Measurements from ENCODE around the gene COX15.
"Not testable (repeated sequence)": the region's sequence is repeated elsewhere in the genome, so short reads cannot be mapped to it uniquely, and the experiment has no call there.

The COX15 gene

DNA sequence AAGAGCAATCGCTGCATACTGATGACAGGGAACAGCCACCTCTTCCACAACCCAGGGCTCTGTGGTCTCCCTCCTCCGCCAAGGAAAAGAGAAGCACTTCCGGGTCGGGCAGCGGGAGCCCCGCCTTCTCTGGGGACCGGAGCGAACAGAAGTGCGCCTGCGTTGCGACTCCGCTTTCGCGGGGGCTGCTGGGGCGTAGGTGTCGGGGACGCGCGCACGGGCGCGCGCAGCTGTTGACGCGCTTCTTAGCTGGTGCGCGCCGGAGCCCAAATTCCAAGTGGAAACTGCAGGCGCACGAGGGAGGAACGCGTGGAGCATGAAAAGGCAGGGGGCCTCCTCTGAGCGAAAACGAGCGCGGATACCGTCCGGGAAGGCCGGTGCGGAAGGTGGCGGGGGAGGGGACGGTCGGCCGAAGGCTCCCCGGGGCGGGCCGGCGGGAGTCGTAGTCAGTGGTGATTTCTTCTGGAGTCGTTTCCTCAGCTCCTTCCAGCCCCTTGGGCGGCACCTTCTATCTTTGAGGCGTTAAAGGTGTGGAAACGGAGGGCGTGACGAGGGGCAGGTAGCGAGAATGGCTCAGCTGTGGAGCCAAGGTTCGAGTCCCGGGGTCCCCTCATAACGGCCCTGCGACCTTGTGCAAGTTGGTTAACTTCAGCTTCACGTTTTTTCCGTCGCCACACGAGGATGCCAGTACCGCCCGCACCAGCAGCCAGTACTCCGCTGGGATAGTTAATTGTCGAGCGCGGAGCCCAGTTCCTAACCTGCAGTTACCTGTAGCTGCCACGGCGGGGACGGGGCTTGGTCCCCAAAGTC is at the start of gene COX15, which contains the start of gene CUTC:
Gene COX15 (minus strand): TSS at position 95 of the 810 bp plus-strand sequence. CDS start 78 bp downstream, at position 17.
Gene CUTC (plus strand): TSS at position 202 of the 810 bp plus-strand sequence. CDS start 115 bp downstream, at position 317.
- peak; percentile 98 for DNase-seq (ENCODE audit: low spot score)

DNA sequence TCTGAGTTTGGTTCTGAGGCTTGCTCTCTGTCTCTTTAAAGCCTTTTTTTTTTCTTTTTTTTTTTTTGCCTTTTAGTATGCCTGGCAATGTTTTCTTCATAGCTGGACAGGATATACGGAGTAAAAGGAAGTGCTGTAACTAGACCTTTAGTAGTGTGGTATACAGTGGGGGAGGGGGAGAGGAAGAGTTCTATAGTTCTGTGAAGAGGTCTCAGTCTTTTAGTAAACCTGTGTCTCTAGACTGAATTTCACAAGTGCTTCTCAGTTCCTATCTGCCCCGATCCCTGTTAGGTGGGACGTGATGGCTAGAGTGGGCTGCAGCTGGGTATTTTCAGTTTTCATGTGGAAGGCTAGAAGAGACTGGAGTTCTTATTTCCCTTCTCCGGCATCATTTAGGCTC is 47.4 kb upstream of the COX15 start:
- DNase-seq (ENCODE audit: low spot score) = no peak

DNA sequence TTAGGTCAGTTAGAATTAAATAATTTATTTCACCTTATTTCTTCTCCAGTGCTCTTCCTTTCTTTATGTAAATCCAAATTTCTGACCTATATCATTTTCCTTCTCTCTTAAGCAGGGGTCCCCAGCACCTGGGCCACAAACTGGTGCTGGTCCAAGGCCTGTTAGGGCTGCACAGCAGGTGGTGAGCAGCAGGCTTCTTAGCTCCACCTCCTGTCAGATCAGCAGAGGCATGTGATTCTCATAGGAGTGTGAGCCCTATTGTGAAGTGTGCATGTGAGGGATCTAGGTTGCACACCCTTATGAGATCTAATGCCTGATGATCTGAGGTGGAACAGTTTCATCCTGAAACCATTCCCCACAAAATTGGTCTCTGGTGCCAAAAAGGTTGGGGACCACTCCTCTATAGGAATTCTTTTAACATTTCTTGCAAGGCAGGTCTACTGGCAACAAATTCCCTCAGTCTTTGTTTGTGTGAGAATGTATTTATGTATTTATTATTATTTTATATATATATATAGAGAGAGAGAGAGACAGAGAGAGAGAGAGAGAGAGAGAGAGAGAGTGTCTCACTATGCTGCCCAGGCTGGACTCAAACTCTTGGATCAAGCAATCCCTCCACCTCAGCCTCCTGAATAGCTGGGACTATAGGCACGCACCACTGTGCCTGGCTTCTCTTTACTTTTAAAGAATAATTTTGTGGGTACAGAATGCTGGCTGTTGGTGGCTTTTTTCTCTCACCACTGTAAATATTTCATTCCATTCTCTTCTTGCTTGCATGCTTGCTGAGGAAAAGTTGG is 46.2 kb upstream of the COX15 start:
- DNase-seq (ENCODE audit: low spot score) = no peak

DNA sequence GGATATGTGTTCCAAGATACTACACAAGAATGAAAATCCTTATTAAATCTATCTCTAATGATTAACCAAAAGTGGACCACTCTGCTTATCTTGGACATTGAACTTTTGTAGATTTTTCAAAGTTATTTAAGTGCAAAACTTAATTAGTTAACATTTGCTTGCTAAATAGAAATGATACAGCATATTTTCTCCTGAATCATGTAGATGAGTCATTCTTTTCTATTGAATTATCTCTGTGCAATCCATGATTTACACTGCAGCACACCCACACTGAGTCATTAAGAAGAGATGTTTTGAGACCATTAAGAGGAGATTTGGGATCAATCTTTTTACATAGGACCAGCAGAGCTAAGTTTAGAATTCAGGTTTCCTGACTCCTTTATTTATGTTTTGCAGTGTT is 43.9 kb upstream of the COX15 start:
- DNase-seq (ENCODE audit: low spot score) = no peak

DNA sequence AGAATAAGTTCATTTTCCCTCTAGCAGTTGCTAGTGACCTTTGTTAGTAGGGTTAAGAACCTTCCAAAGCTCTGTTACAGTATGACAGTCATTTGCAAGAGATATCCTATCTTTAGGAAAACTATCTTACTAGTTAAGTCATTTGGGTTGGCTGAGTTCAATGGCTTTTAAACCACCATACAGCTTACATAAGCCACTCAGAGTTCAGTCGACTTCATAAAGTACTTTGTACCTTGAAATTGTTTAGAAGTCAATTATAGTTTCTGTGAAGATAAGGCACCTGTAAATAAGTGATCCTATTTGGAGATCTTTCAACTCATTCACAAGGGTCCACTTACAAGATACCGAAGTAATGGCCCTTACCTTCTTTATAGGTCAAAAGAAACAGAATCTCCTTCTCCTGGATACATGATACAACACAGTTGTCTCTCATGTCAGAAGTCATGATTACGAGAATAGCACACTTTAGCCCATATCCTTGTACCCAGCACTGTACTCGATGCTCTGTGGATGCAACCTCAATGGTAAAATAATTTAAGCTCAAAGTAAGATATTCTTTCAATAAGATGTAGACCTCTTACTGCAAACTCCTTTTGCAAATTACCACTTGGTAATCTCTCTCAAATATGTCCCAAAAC is 38.6 kb upstream of the COX15 start:
- DNase-seq (ENCODE audit: low spot score) = no peak

DNA sequence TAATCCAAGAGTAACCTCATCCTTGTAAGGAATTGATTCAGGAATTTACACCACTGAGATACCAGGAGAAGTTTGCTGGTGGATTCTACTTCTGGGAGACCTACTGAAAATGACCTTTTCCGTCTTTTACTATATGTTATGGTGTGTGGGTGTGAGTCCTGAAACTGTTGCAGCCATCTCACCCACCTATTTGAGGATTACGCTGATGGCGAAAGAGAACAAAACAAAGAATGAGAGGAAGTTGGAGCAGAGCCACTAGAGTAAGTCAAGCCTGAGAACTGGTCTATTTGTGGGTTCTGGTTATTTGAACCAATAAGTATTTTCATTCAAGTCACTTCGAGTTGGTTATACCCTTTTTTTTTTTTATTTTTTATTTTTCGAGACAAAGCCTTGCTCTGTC is 37.8 kb upstream of the COX15 start:
- no peak for DNase-seq (ENCODE audit: low spot score)

DNA sequence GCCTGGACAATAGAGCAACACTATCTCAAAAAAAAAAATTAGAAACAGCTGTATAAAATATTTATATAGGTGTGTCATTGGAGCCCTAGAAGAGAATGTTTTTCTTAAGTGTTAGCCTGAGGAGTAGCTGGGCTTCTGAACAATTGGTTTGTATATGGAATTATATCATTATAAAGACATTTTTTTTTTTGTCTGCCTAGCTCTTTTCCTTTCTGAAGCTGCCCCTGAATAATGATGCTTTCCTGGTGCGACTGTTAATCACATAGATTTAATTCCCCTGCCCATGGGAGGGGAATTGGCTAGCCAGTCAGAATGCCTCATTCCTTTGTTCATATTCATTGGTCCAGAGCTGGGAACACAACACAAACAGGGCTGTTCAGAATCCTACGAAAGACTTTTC is 36.6 kb upstream of the COX15 start:
- no peak for DNase-seq (ENCODE audit: low spot score)

DNA sequence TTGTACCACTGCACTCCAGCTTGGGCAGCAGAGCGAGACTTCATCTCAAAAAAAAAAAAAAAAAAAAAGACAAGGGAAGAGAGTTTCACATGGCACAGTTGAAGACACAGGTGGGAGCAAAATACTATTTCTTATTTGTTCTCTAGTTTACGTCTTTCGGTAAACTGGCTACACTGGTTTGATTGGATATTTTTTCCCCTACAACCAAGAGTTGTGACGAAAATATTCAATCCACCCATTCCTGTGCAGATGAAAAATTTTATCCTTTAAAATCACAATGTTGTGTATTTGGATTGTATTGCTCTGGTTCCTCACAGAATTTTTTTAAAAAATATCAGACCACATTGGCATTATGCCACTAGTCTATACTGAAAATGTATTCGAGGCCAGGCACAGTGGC is 36.0 kb upstream of the COX15 start:
- DNase-seq (ENCODE audit: low spot score) = no peak

DNA sequence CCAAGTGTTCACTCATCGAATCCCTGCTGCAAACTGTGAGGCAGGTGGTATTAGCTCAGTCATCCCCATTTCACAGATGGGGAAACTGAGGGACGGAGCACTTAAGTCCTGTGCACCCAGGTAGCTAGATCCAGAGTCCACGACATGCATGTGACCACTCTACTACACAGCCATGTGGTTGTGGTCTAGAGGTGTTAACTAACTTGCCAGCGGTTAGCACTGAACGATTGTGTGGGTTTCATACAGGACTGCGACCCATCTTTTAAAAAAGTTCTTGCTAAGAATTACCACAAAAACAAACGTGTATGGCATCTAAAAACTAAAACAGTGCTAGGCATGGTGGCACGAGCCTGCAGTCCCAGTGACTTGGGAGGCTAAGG is 34.4 kb upstream of the COX15 start:
- no peak for DNase-seq (ENCODE audit: low spot score)

DNA sequence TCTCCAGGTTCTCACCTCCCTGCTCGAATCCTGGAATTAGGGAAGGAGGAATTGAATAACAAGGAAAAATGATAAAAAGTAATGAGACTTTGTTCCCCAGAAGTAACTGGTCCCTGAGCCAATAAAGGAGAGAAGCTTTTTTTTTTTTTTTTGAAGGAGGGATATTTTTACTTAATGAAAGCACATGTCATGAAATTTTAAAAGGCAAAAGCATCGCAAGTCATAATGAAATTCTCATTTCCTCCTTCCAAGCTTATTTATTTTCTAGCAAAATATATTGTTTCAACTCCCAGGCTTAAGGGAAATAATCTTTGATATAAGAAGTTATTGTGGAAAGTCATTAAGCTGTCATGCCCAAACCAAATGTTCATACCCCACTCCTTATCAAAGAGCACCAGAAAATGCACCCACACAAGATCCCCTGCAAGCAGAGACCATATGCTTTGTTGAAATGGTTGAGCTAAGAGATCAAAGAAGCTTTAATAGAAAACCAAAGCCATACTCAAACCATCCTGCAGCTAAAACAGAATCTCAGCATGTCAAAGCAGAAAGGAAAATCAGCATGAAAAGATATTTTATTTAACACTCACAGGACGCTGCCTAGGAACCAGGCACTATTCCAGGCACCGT is 33.9 kb upstream of the COX15 start:
- no peak for DNase-seq (ENCODE audit: low spot score)

DNA sequence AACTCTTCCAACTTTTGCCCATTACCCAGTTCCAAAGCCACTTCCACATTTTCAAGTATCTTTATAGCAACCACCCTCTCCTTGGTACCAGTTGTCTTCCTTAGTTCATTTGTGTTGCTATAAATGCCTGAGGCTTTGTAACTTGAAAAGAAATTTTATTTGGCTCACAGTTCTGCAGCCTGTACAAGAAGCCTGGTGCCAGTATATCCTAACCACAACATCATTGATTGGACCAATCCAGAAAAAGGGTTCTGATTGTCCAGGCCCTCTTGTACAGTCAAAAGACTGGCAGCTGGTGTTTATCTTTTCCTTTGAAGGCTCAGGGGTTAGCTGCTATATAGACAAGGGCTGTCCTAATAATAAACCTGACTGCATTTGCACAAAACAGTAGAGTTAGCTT is 29.4 kb upstream of the COX15 start:
- no peak for DNase-seq (ENCODE audit: low spot score)

DNA sequence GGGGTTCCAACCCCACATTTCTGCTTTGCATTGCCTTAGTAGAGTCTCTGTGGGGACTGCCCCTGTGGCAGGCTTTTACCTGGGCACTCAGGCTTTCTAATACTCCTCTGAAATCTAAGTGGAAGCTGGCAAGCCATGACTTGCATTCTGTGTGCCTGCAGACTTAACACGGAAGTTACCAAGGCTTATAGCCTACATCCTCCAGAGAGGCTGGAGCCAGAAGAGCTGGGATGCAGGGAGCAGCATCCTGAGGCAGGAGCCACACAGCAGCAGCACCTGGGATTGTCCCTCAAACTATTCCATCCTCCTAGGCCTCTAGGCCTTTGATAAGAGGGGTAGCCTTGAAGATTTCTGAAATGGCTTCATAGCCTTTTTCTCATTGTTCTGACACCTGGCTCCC is 28.4 kb upstream of the COX15 start:
- no peak for DNase-seq (ENCODE audit: low spot score)

DNA sequence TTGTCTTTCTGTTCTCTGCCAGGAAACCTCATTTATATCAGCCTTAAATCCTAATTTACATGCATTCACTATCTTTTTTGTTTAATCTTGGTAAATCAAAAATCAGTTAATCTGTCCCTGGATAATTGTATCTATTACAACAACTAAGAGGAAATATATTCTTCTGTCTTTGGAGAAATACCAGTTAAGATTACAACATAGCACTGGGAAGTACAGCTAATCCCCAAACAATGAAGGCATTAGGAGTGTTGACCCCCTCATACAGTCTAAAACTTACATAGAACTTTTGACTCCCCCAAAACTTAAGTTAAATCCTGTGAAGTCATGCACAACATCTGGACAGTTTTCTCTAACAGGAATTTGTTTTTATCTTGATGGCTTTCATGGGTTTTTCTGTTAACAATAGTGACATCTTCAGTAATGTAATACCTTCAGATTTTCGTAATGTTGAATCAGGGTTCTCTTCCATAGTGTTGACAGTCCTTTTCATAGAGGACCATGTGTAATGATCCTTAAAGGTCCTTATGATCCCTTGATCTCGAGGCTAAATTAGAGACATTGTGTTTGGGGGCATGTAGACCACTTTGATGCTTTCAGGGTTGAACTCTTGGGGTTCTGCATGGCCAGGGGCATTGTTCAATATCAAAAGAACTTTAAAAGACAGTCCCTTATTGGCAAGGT is 26.4 kb upstream of the COX15 start:
- DNase-seq (ENCODE audit: low spot score) = no peak

DNA sequence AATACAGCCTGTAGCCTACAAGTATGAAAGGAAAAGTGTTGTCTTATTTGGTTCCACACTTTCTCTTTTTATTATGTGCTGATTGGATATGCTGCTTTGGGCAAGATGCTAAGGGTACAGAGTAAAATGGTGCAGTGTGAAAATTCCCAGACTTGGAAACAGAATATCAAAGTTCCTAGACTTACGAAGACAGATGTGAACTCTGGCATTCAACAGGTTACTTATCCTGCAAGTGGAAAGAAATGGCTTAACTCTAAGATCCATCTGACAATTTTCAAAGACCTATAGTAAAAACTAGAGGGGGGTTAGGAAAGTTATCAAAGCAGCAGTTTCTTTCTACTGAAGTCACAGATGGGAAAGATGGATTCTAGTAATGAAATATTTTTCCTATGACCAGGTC is 24.2 kb upstream of the COX15 start:
- no peak for DNase-seq (ENCODE audit: low spot score)

DNA sequence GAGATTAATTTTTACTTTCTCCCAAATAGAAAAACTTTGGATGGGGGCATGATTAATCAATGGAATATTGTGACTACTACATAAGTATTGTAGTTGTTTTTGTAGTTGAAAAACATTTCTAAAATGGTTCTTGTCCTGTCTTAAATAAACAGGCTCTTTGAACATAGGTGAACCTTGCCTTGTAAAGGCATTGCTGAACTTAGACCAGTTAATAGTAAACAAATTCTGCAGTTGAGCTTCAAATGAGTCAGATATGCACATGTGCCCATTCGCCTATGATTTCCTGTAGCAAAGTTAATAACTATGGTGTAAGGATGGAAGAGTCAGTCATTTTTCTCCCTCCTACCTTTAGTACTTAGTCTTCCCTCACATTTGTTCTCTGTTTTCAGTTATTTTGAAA is 22.7 kb upstream of the COX15 start:
- no peak for DNase-seq (ENCODE audit: low spot score)

DNA sequence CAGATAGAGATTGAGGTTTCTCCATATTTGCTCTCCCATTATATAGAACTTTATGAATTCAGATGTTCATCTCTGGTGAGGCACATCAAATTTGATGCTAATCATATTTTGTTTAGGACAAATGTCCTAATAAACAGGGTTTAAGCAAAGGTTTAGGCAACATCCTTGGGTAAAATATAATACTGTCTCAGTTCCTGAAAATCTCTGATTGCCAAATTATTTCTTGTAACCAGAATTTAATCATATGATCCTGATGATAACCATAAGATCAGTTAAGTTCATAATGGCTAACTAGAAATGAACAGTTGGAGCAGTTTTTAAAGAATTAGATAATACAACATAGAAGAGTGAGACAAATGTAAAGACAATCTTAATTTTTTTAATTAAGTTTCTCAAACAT is 18.7 kb upstream of the COX15 start:
- no peak for DNase-seq (ENCODE audit: low spot score)

DNA sequence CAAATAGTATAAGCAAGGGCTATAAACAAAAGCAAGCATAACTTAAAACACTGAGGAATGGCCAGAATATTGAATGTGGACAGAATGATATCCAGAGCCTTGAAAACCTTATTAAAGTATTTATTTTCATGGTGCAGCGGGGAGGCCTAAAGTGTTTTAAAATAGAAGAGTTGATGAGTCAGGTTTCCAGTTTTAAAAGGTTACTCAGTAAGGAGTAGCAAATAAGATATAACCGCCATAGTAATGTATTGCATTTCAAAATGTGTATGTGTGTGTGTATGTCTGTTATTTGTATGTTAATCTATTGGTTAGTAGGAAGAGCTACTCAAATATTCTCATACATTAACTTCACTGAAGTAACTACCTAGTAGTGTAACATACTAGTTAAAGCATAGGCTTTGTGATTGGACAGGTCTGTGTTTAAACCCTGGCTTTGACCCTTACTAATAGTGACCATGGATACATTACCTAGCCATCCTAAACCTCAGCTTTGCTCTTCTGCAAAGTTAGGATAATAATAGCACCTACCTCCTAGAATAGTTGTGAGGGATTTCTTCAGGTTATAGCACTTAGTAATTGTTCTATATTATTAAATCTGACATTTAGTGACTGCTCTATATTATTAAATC is 17.0 kb upstream of the COX15 start:
- DNase-seq (ENCODE audit: low spot score) = no peak

DNA sequence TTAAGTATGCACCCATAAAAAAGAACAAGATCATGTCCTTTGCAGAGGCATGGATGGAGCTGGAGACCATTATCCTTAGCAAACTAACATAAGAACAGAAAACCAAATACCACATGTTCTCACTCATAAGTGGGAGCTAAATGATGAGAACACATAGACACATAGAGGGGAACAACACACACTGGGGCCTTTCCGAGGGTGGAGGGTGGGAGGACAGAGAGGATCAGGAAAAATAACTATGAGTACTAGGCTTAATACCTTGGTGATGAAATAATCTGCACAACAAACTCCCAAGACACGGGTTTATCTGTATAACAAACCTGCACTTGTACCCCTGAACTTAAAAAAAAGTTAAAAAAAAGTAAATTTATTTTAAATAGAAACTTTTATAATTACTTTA is 14.2 kb upstream of the COX15 start:
- not testable (repeated sequence) for DNase-seq (ENCODE audit: low spot score)

DNA sequence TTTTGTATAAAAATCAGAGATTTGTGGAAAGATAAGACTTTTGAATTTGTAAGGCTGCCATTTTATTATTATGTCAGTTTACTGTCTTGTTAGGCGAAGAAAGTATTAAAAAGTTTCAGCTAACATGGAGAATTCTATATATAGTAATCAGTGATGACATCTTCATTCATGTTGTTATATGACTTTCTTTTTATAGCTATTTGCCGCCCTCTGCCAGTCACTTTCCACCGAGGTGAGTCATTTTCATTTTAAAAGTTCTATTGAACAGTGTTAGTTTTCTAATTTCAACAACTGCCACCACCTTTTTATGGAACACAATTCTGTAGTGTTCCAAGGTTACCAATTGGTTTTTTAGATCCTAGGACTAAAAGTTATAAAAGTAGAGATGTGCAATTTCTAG is 11.9 kb upstream of the COX15 start:
- no peak for DNase-seq (ENCODE audit: low spot score)

DNA sequence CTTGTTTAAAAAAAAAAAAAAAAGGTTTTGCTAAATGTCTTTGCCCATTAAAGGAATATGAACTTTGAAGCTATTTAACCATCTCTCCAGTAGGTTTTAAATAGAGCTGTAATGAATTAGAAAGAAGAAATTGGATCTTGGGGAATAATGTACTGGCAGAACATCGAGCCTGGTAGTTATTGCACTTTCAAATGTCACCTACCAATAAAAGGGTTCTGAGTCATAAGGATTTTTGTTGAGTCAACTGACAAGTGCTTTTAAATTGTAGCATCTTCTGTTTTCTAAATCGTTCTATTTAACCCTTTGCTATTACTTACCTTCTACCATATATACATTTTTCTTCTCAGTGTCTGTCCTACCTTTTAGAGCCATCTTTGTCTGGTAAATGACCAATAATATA is 10.8 kb upstream of the COX15 start:
- DNase-seq (ENCODE audit: low spot score) = no peak

DNA sequence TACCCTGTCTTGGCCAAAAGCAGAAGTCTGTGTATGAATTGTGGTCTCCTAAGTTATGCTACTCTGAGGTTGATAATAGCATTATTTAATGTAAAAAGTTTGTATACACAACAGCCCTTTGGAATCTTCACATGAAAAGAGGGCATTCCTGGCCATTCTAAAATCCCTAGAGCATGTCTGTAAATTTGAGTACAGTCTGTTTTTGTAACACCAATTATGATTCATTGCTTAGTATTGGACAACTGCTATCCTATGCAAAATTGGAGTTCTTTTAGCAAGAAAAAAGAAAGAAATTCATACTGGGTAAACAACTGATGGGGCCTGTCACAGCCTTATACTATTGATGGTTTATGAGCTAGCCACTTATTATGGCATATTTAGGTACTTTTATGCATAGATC is 10.3 kb upstream of the COX15 start:
- no peak for DNase-seq (ENCODE audit: low spot score)

All from left forelimb (tissue), 1 donor.